H1 (cell line): ENCODE data around the gene ZBTB46. TPM values are rescaled to one million over a fixed set of nuclear protein-coding genes. Genes with fewer than 3 reads are reported as not detected.

Source experiments
- ASH2L ChIP-seq: fragments of 200-600, 300-600 bp; sonication (generic); IDR thresholded peaks from one replicate; pipeline ENCODE4 v1.7.1; 2017; ENCODE audit warnings: low read length
- FOSL1 ChIP-seq: IDR thresholded peaks from 2 replicates; pipeline ENCODE4 v1.6.1; 2011; ENCODE audit warnings: mild to moderate bottlenecking, low read depth, low read length, moderate library complexity; ENCODE audit not compliant: insufficient read depth
- KDM1A ChIP-seq: fragments of 200-600, 300-600 bp; sonication (generic); IDR thresholded peaks from 2 replicates; pipeline ENCODE4 v1.7.1; 2016; ENCODE audit warnings: mild to moderate bottlenecking, low read length, borderline replicate concordance
- SP2 ChIP-seq: IDR thresholded peaks from 2 replicates; pipeline ENCODE4 v1.6.1; 2012; ENCODE audit warnings: mild to moderate bottlenecking, low read length, inconsistent platforms
- TCF12 ChIP-seq: IDR thresholded peaks from 2 replicates; pipeline ENCODE4 v1.6.1; 2011; ENCODE audit warnings: low read depth, mild to moderate bottlenecking, low read length
- polyA plus RNA-seq, 7 experiments: library from polyadenylated mRNA; depleted of rRNA in 3 of 7; stranded (reverse) in 5 of 7; unstranded in 2 of 7; fragments of >200 nt in 5 of 7; fragments of 200-250 nt in 2 of 7; gene quantifications; 1 replicate in 5 of 7; 2 replicates in 1 of 7; 4 replicates in 1 of 7; pipeline versions ENCODE4 v1.2.1 to v1.2.3, GENCODE V29; 2011 to 2013; ENCODE audit warnings: missing spikeins in 2 of 7, mixed read lengths in 2 of 7
- total RNA-seq: library from RNA; stranded (reverse); fragmentation: NEBNext Ultra II Directional; extraction: Animal tissue kit (Norgen Biotek cat#: 25700); gene quantifications from 2 replicates; pipeline ENCODE4 v1.2.1, GENCODE V29; 2021

The ZBTB46 gene
- total and polyA plus RNA-seq, 2 of the 8 experiments (the other 6 are each of a cell fraction or from before 2014, with no cell fraction given), result 6.4 to 22.4 TPM

DNA sequence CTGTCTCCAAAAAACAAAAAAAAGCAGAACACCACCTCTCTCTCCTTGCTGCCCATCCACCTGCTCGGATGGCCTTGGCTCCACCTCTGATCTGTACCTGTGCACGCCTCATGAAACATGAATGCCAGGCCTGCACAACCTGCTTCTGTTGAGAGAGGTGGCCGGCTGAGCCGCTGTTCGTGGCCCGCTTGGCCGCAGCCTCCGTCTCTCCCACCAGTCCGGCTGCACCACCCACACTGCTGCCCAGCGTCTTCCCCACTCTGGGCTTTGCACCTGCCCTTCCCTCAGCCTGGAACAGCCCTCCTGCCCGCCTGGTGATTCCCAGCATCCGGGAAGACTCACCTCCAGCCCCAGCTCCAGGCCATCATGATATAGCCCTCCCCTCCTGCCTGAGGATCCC lies 12.2 kb upstream of the ZBTB46 start (continued):
- no peak for TF ChIP-seq FOSL1
- TF ChIP-seq ASH2L, result no peak
- no peak for TF ChIP-seq SP2
- no peak for TF ChIP-seq TCF12
- TF ChIP-seq KDM1A, result no peak
